Measurements from ENCODE around the gene RALGPS1.
A peak's percentile ranks its signal among the peaks of the same experiment; 100 is the strongest.

The RALGPS1 gene

DNA sequence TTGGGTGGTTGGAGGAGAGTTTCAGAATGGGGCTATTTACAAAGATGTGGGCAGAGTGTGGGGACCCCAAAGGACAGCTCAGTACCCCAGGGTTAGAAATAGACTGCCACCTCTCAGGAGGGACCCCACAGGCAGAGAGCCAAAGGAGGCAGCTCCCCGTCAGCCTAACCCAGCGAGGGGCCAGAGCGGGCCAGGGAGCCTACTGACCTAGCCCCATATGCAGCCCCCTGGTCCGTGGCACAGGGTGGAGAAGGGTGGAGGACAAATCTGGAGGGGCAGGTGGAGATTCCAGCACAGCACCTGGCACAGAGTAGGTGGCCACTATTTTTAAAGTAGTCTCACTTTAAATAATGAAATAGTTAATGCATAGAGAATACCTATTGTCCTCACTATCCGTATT is 275.0 kb downstream of the RALGPS1 start:
- DNase-seq (ENCODE audit: low spot score) = no peak

DNA sequence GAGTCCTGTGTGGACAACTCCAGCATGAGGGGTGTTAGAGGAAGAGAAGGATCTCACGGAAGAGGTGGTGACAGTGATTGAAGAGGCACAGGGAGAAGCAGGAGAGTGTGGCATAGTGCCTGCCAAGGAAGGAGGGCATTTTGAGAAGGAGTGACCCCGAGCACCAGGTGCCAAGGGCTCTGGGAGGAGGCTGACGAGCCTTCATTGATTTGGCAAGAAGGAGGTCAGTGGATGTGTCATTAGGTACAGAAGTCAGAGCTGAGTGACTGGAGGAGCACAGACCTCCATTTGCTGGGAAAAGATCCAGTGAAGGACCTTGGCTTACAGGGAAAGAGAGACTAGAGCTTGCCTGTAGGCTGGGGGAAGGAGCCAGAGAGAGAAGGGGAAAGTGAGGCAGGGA is 278.2 kb downstream of the RALGPS1 start:
- no peak for DNase-seq (ENCODE audit: low spot score)

DNA sequence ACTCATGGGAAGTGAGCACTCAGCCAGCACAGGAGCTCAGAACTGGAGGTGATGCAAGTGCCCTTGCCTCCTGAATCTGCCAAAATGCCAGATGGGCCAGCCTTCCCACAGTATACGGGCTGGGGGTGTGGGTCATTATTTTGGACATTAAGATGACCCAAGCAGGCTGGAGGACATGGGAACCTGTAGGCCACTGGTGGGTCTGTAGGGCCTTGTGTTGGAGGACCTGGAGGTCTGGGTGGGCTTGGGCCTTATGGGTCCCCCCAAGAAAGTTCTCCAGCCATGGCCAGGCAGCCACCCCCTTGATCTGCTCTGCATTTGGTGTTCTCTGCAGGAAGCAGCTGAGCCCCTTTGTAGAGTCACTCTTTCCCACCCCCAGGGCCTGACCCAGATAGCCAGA is 278.9 kb downstream of the RALGPS1 start:
- no peak for DNase-seq (ENCODE audit: low spot score)

GRCh38 chr9:127194881-127195713 is 280.5 kb downstream of the RALGPS1 start:
- DNase-seq (ENCODE audit: low spot score) = no peak

- DNase-seq (ENCODE audit: low spot score) = no peak
These were observed 281.6 kb downstream of the RALGPS1 start for GRCh38 chr9:127195976-127196825.

GRCh38 chr9:127196826-127197145 is 282.2 kb downstream of the RALGPS1 start:
- no peak for DNase-seq (ENCODE audit: low spot score)

- DNase-seq (ENCODE audit: low spot score) = no peak
These were observed 282.7 kb downstream of the RALGPS1 start for GRCh38 chr9:127197186-127197860.

GRCh38 chr9:127197861-127198430 is 283.4 kb downstream of the RALGPS1 start:
- DNase-seq (ENCODE audit: low spot score) = no peak

DNA sequence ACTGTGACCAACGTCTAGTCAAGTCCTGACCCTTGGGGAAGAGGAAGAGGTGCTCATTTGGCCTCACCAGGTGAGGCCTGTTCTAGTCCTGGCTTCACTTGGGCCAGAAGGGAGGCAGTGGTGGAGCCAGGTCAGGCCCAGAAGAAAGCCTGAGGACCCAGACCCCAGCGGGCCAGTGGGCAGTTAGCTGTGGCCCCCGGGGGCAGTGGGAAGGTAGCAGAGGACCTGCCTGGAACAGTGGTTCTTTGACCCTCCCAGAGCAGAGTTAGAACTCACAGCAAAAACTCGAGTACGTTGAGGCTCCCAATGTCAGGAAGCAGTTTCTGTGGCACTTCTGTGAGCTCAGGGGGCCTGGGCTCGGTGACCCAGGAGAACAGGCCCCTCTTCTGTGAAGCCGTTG is 284.0 kb downstream of the RALGPS1 start:
- no peak for DNase-seq (ENCODE audit: low spot score)

GRCh38 chr9:127199001-127199791 is 284.6 kb downstream of the RALGPS1 start:
- DNase-seq (ENCODE audit: low spot score) = peak; percentile 33

GRCh38 chr9:127200106-127200862 is 285.7 kb downstream of the RALGPS1 start:
- DNase-seq (ENCODE audit: low spot score) = no peak

- DNase-seq (ENCODE audit: low spot score) = no peak
These were observed 286.5 kb downstream of the RALGPS1 start for GRCh38 chr9:127201071-127201541.

DNA sequence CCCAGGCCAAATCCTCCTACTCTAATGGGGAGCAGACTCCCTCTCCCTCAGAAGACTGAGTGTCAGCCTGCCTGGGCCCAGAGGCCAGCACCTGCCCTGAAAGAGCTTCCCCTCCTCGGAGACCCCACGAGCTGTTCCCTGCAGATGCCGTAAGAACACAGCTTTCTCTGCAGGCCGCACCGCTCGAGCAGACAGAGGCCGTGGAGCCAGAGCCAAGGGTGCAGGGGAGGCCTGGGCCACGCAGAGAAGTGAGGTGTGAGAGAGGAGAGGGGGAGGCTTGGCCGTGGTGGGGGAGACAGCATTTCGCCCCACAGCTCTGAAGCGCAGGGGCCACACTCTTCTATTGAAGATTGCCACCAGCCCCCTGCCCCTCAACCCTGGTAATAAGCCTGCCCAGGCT is 287.1 kb downstream of the RALGPS1 start:
- no peak for DNase-seq (ENCODE audit: low spot score)

DNA sequence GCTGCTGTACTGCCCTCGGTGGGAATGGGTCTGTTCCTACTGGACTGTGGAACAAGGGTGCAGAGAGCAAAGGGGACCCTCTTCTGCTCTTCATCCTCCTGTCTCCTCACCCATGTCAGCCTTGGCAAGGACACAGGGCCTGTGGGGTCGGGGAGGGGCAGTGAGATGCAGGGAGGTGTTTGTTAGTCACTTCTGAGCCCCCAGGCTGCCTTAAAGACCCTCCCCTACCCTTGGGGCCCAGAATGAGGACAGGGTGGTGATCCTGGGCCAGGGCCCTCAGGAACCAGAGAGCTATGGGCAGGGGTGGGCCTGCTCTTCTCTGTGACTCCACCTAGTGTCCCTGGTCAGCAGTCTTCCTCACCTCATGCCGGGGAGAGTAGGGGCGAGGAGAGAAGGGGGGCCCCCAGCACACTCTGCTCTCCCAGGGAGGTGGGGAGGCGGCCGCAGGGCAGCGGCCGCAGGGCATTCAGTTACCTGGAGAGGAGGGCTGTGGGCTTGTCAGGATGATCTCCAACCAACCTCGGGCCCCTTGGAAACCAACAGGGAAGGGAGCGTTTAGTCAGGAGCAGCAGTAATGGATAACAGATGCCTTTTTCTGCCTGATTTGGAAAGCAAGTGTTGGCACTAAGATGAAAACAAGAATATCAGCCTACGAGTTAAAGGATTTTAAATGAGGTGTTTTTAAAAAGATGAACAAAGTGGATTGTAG is 288.0 kb downstream of the RALGPS1 start:
- DNase-seq (ENCODE audit: low spot score) = no peak

- DNase-seq (ENCODE audit: low spot score) = no peak
These were observed 289.2 kb downstream of the RALGPS1 start for GRCh38 chr9:127203681-127204327.

DNA sequence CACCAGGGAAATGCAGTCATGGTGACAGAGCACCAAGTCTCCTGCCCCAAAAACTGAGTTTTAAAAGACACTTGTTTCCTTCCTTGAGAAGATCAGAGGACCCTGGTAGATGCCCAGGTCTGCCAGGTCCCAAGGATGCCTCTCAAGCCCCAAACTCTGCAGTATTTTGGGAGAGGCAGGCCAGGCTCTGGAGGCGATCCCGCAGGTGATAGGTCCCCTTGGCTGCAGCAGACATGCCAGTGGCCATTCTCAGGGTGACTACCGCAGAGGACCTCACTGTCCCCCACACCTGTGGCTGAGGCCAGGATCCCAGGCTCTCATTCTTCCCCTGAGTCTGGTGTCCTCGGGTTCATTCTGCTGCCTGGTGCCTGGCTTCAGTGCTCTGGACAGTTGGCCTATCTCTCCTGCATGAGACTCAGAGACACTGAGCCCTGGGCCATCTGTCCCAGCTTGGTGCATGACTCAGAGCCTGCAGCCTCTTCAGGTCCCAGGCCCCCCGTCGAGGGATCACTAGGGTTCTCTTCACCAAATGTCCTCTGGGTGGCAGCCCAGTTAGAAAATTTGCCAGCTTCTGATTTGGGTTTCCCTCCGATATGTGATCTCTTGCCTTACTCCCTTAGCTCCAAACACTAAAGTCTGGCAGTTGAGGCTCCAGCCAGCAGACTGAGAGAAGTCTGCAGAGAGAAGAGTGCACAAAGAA is 290.3 kb downstream of the RALGPS1 start:
- DNase-seq (ENCODE audit: low spot score) = no peak

DNA sequence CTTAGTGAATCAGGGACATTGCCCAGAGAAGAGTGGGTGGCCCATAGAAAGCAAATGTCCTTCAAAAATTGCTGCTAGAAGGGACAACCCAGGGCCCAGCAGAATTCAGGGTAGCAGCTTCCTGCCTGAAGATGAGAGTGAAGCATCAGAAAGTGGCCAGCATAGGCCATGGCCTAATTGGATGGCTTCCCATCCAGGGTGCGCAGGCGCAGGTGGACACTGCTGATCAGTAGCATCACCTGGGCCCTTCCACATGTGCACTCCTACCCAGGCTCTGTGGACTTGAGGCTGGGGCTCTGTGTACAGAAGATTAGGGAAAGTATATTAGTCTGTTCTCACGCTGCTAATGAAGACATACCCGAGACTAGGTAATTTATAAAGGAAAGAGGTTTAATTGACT is 291.4 kb downstream of the RALGPS1 start:
- no peak for DNase-seq (ENCODE audit: low spot score)

- DNase-seq (ENCODE audit: low spot score) = no peak
These were observed 292.1 kb downstream of the RALGPS1 start for GRCh38 chr9:127206666-127207065.

All from hematopoietic multipotent progenitor cell treated with erythropoietin and hydrocortisone succinate and interleukin-3 and kit ligand, for 17 days (in vitro differentiated cells).